SJSA1 (cell line): ENCODE data around the gene TRIM38. TPM values are rescaled to one million over a fixed set of nuclear protein-coding genes. Genes with fewer than 3 reads are reported as not detected.
"Not testable (repeated sequence)": the region's sequence is repeated elsewhere in the genome, so short reads cannot be mapped to it uniquely, and the experiment has no call there.

Source experiments
- DNase-seq, 2 experiments: peaks; one replicate each; pipeline ENCODE4 v3.0.0-alpha.2; 2015 to 2020; ENCODE audit warnings: low spot score in 2 of 2, low read depth in 1 of 2
- H3K27ac ChIP-seq: fragments of 250-450 bp; sonication (Bioruptor Pico); 2 replicates; pipeline ENCODE4 v1.5.1; 2020; ENCODE audit warnings: mild to moderate bottlenecking, moderate library complexity
- H3K27me3 ChIP-seq: fragments of 250-450 bp; sonication (Bioruptor Pico); replicated peaks from 2 replicates; pipeline ENCODE4 v1.5.1; 2020; ENCODE audit warnings: mild to moderate bottlenecking, moderate library complexity
- H3K36me3 ChIP-seq: fragments of 250-450 bp; sonication (Bioruptor Pico); 2 replicates; pipeline ENCODE4 v1.5.1; 2020; ENCODE audit warnings: mild to moderate bottlenecking
- H3K4me1 ChIP-seq: fragments of 250-450 bp; sonication (Bioruptor Pico); replicated peaks from 2 replicates; pipeline ENCODE4 v1.6.1; 2021; ENCODE audit warnings: mild to moderate bottlenecking
- H3K4me3 ChIP-seq: fragments of 250-450 bp; sonication (Bioruptor Pico); 2 replicates; pipeline ENCODE4 v1.5.1; 2020; ENCODE audit warnings: mild to moderate bottlenecking
- H3K9me3 ChIP-seq: fragments of 250-450 bp; sonication (Bioruptor Pico); replicated peaks from 2 replicates; pipeline ENCODE4 v1.5.1; 2020; ENCODE audit warnings: mild to moderate bottlenecking
- total RNA-seq: library from RNA; depleted of rRNA; stranded (reverse); fragments of >200 nt; shearing (Covaris generic); gene quantifications from 2 replicates; pipeline ENCODE4 v1.2.3, GENCODE V29; 2014

TRIM38 gene
- total RNA-seq, 1 experiment from 2014 or later, result 7.2 TPM

- not testable (repeated sequence) for DNase-seq, H3K4me3 ChIP-seq, H3K27ac ChIP-seq, H3K27me3 ChIP-seq, H3K36me3 ChIP-seq, H3K9me3 ChIP-seq, H3K4me1 ChIP-seq
Measured at GRCh38 chr6:25929785-25930184, 32.8 kb upstream of the TRIM38 start.

GRCh38 chr6:25930532-25931410 is 31.8 kb upstream of the TRIM38 start, which contains the start of gene SLC17A2:
Gene SLC17A2 (minus strand): TSS chr6:25930691. CDS start chr6:25925796, 4,895 bp downstream.
- H3K4me3 ChIP-seq, result no peak within 1 kb of the TSS
- H3K36me3 ChIP-seq, result no peaks in the 10 kb centered on the region
- no peak within 1 kb of the TSS for H3K27ac ChIP-seq
- DNase-seq, result no peak
- no peaks in the 10 kb centered on the region for H3K9me3 ChIP-seq
- no peaks in the 10 kb centered on the region for H3K4me1 ChIP-seq
- no peaks in the 10 kb centered on the region; the same call in none of the 2 replicates for H3K27me3 ChIP-seq

GRCh38 chr6:25931411-25931709 is 31.2 kb upstream of the TRIM38 start:
- no peak overlapping the region for H3K27ac ChIP-seq
- H3K36me3 ChIP-seq, result no peaks in the 10 kb centered on the region
- no peak overlapping the region for H3K4me3 ChIP-seq
- no peak for DNase-seq
- H3K4me1 ChIP-seq, result no peaks in the 10 kb centered on the region
- no peaks in the 10 kb centered on the region; the same call in none of the 2 replicates for H3K27me3 ChIP-seq
- H3K9me3 ChIP-seq, result no peaks in the 10 kb centered on the region

GRCh38 chr6:25934156-25934555 is 28.4 kb upstream of the TRIM38 start:
- H3K9me3 ChIP-seq, result no peaks in the 10 kb centered on the region
- no peak for DNase-seq
- H3K27ac ChIP-seq, result no peak overlapping the region
- no peak overlapping the region for H3K4me3 ChIP-seq
- H3K27me3 ChIP-seq, result no peaks in the 10 kb centered on the region; the same call in 1 of the 2 replicates
- no peaks in the 10 kb centered on the region for H3K36me3 ChIP-seq
- no peaks in the 10 kb centered on the region for H3K4me1 ChIP-seq

- H3K36me3 ChIP-seq, result no peaks in the 10 kb centered on the region
- H3K4me1 ChIP-seq, result no peaks in the 10 kb centered on the region
- H3K27ac ChIP-seq, result no peak overlapping the region
- H3K27me3 ChIP-seq, result no peaks in the 10 kb centered on the region; the same call in 1 of the 2 replicates
- DNase-seq, result no peak
- no peaks in the 10 kb centered on the region for H3K9me3 ChIP-seq
- no peak overlapping the region for H3K4me3 ChIP-seq
Measured at GRCh38 chr6:25934735-25935313, 27.8 kb upstream of the TRIM38 start.

GRCh38 chr6:25935953-25936352 is 26.6 kb upstream of the TRIM38 start:
- Histone ChIP-seq H3K4me3 (no peak overlapping the region), H3K36me3 (no peaks in the 10 kb centered on the region), H3K27ac (no peak overlapping the region), H3K4me1 (no peaks in the 10 kb centered on the region), H3K27me3 (no peaks in the 10 kb centered on the region; the same call in 1 of the 2 replicates), H3K9me3 (no peaks in the 10 kb centered on the region)
- no peak for DNase-seq

GRCh38 chr6:25939593-25939992 is 23.0 kb upstream of the TRIM38 start:
- H3K27ac ChIP-seq, result no peak overlapping the region
- H3K4me1 ChIP-seq, result no peaks in the 10 kb centered on the region
- H3K4me3 ChIP-seq, result no peak overlapping the region
- no peak for DNase-seq
- H3K27me3 ChIP-seq, result no peaks in the 10 kb centered on the region; the same call in 1 of the 2 replicates
- no peaks in the 10 kb centered on the region for H3K9me3 ChIP-seq
- no peaks in the 10 kb centered on the region for H3K36me3 ChIP-seq

GRCh38 chr6:25942561-25943147 is 19.9 kb upstream of the TRIM38 start:
- H3K4me1 ChIP-seq, result no peaks in the 10 kb centered on the region
- H3K9me3 ChIP-seq, result 0 out of 2 replicates have a peak, but pooled peaks cover 2% of the 10 kb centered on the region
- H3K36me3 ChIP-seq, result no peaks in the 10 kb centered on the region
- H3K27ac ChIP-seq, result no peak overlapping the region
- no peaks in the 10 kb centered on the region for H3K27me3 ChIP-seq
- DNase-seq, result no peak
- H3K4me3 ChIP-seq, result no peak overlapping the region

- Histone ChIP-seq H3K9me3 (0 out of 2 replicates have a peak, but pooled peaks cover 2% of the 10 kb centered on the region), H3K4me1 (no peaks in the 10 kb centered on the region), H3K36me3 (no peaks in the 10 kb centered on the region), H3K27ac (no peak overlapping the region), H3K27me3 (no peaks in the 10 kb centered on the region), H3K4me3 (no peak overlapping the region)
- no peak for DNase-seq
Measured at GRCh38 chr6:25943887-25944286, 18.7 kb upstream of the TRIM38 start.

- H3K4me1 ChIP-seq, result no peaks in the 10 kb centered on the region
- H3K27ac ChIP-seq, result no peak overlapping the region
- DNase-seq, result no peak
- H3K27me3 ChIP-seq, result no peaks in the 10 kb centered on the region
- H3K36me3 ChIP-seq, result no peaks in the 10 kb centered on the region
- no peak overlapping the region for H3K4me3 ChIP-seq
- H3K9me3 ChIP-seq, result 0 out of 2 replicates have a peak, but pooled peaks cover 2% of the 10 kb centered on the region
Measured at GRCh38 chr6:25944688-25945574, 17.7 kb upstream of the TRIM38 start.

GRCh38 chr6:25945738-25946137 is 16.9 kb upstream of the TRIM38 start:
- not testable (repeated sequence) for H3K27ac ChIP-seq, H3K4me3 ChIP-seq, DNase-seq, H3K9me3 ChIP-seq, H3K4me1 ChIP-seq, H3K36me3 ChIP-seq, H3K27me3 ChIP-seq

- H3K4me3 ChIP-seq, result no peak overlapping the region
- DNase-seq, result no peak
- no peaks in the 10 kb centered on the region for H3K4me1 ChIP-seq
- H3K36me3 ChIP-seq, result no peaks in the 10 kb centered on the region
- H3K9me3 ChIP-seq, result 0 out of 2 replicates have a peak, but pooled peaks cover 2% of the 10 kb centered on the region
- no peak overlapping the region for H3K27ac ChIP-seq
- no peaks in the 10 kb centered on the region for H3K27me3 ChIP-seq
Measured at GRCh38 chr6:25946631-25947030, 16.0 kb upstream of the TRIM38 start.

GRCh38 chr6:25947492-25947891 is 15.1 kb upstream of the TRIM38 start:
- not testable (repeated sequence) for H3K4me3 ChIP-seq, H3K4me1 ChIP-seq, H3K27me3 ChIP-seq, DNase-seq, H3K36me3 ChIP-seq, H3K9me3 ChIP-seq, H3K27ac ChIP-seq
